ENCODE data around the gene GRIA4. TPM values are rescaled to one million over a fixed set of nuclear protein-coding genes. Genes with fewer than 3 reads are reported as not detected.

Gene GRIA4
- polyA plus RNA-seq, 2 of the 4 experiments (the other 2 are of a cell fraction), result not detected

- ChIA-PET POLR2A (no interaction called here), CTCF (no interaction called here)
- Histone ChIP-seq H3K4me3 (no peak overlapping the region), H3K4me1 (no peaks in the 10 kb centered on the region), H3K27ac (no peak overlapping the region), H3K9me3 (no peaks in the 10 kb centered on the region), H3K4me2 (no peak overlapping the region)
- TF ChIP-seq HMGXB4 (CRISPR knock-in tag; IDR thresholded peaks at IDR 0.05; ENCODE audit: borderline replicate concordance) (no peak), NR3C1 (IDR thresholded peaks at IDR 0.05) (no peak), TFCP2L1 (CRISPR knock-in tag; IDR thresholded peaks at IDR 0.05) (no peak), MYC (IDR thresholded peaks at IDR 0.05; ENCODE audit: borderline replicate concordance, low read length) (no peak), REST (IDR thresholded peaks at IDR 0.05) (no peak), ZNF302 (CRISPR knock-in tag; IDR thresholded peaks at IDR 0.05) (no peak), EP300 (IDR thresholded peaks at IDR 0.05) (no peak), HDAC2 (IDR thresholded peaks at IDR 0.05) (no peak), MAX (IDR thresholded peaks at IDR 0.05) (no peak), CBX2 (IDR thresholded peaks at IDR 0.05; ENCODE audit: borderline replicate concordance, low read depth) (no peak)
- FAIRE-seq, result no peak
- DNase-seq (ENCODE audit: low read depth in 1 of 2, low spot score in 1 of 2), result no peak
- 16% methylated on average over 3 of the region's 3 CpGs for WGBS (ENCODE audit: missing lambda C conversion rate)
- no peak for ATAC-seq
Observed at GRCh38 chr11:105929084-105929955, 319.4 kb downstream of the GRIA4 start.

- no peak overlapping the region for H3K4me3 ChIP-seq
- no peaks in the 10 kb centered on the region for H3K9me3 ChIP-seq
- H3K27ac ChIP-seq, result no peak overlapping the region
- no peak for ATAC-seq
- FAIRE-seq, result no peak
- no peak for TF ChIP-seq MAZ (IDR thresholded peaks at IDR 0.05; ENCODE audit: borderline replicate concordance, low read depth, low read length)
- no peak for TF ChIP-seq PHF8 (IDR thresholded peaks at IDR 0.05; ENCODE audit: borderline replicate concordance, low read depth)
- ChIA-PET POLR2A (no interaction called here), CTCF (no interaction called here)
- DNase-seq (ENCODE audit: low read depth in 1 of 2, low spot score in 1 of 2), result no peak
- H3K4me2 ChIP-seq, result no peak overlapping the region
- WGBS (ENCODE audit: missing lambda C conversion rate), result 56% methylated on average over 6 of the region's 6 CpGs
- 0 out of 3 replicates have a peak, but pooled peaks cover 8% of the 10 kb centered on the region for H3K4me1 ChIP-seq
Observed at GRCh38 chr11:105933695-105934094, 323.8 kb downstream of the GRIA4 start.

DNA sequence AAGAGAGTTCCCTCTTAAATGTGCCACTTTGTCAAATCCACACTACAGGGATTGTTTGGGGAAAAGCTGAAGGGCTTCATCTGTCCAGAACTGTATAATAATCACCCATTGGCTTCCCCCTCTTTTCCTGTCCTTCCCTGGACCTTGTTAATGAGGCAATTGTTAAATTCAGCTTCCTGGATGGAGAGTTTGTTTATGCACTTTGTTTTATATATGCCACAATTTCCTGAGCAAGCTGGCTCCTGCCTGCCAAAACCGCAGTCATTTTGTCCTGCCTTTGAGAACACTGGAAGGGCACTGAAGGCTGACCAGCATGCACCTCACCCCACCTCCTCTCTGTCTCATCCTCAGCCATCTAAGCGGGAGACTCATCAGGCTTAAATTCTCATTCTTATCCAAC is 325.9 kb downstream of the GRIA4 start:
- no peak overlapping the region for H3K27ac ChIP-seq
- CTCF ChIA-PET, result no interaction called here
- H3K9me3 ChIP-seq, result no peaks in the 10 kb centered on the region
- POLR2A ChIA-PET, result no interaction called here
- H3K4me2 ChIP-seq, result no peak overlapping the region
- 0 out of 3 replicates have a peak, but pooled peaks cover 8% of the 10 kb centered on the region for H3K4me1 ChIP-seq
- FAIRE-seq (no peak), ATAC-seq (no peak), DNase-seq (ENCODE audit: low read depth in 1 of 2, low spot score in 1 of 2) (no peak)
- 57% methylated on average over 2 of the region's 2 CpGs for WGBS (ENCODE audit: missing lambda C conversion rate)
- no peak overlapping the region for H3K4me3 ChIP-seq
- no peak for TF ChIP-seq RNF2 (IDR thresholded peaks at IDR 0.05; ENCODE audit: borderline replicate concordance, low read depth)
- no peak for TF ChIP-seq EHF (CRISPR knock-in tag; IDR thresholded peaks at IDR 0.05)
- no peak for TF ChIP-seq CHD2 (IDR thresholded peaks at IDR 0.05; ENCODE audit: low read length, partially characterized antibody)
- no peak for TF ChIP-seq TP53 (CRISPR knock-in tag; IDR thresholded peaks at IDR 0.05)
- no peak for TF ChIP-seq REST (IDR thresholded peaks at IDR 0.05)
- no peak for TF ChIP-seq RAD21 (conservative IDR thresholded peaks at IDR 0.05 in 1 of 2, IDR thresholded peaks at IDR 0.05 in 1 of 2)
- TF ChIP-seq EP300 (IDR thresholded peaks at IDR 0.05), result no peak
- TF ChIP-seq FOSL2 (IDR thresholded peaks at IDR 0.05), result no peak
- TF ChIP-seq FOSL2 (CRISPR knock-in tag; IDR thresholded peaks at IDR 0.05), result no peak
- no peak for TF ChIP-seq NFE2L2 (conservative IDR thresholded peaks at IDR 0.05; ENCODE audit: low read length)
- TF ChIP-seq MAZ (IDR thresholded peaks at IDR 0.05; ENCODE audit: borderline replicate concordance, low read depth, low read length), result no peak
- TF ChIP-seq, protein P1, sequence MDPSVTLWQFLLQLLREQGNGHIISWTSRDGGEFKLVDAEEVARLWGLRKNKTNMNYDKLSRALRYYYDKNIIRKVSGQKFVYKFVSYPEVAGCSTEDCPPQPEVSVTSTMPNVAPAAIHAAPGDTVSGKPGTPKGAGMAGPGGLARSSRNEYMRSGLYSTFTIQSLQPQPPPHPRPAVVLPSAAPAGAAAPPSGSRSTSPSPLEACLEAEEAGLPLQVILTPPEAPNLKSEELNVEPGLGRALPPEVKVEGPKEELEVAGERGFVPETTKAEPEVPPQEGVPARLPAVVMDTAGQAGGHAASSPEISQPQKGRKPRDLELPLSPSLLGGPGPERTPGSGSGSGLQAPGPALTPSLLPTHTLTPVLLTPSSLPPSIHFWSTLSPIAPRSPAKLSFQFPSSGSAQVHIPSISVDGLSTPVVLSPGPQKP (IDR thresholded peaks at IDR 0.05; ENCODE audit: low read depth, low read length), result no peak
- TF ChIP-seq CHD4 (IDR thresholded peaks at IDR 0.05; ENCODE audit: borderline replicate concordance), result no peak

Measured in A549 (cell line).